Prostate gland (tissue), 2 donors: ENCODE measurements around the gene SETD6.

Experiments
- CTCF ChIP-seq, 4 experiments: fragments of 200-600 bp in 2 of 4; fragments of 450-650 bp in 2 of 4; sonication (generic) in 2 of 4; IDR thresholded peaks; 1 replicate in 3 of 4; 2 replicates in 1 of 4; pipeline ENCODE4 v1.5.1; 2016 to 2019; ENCODE audit warnings: antibody characterized with exemption in 4 of 4, mild to moderate bottlenecking in 2 of 4, moderate library complexity in 2 of 4
- POLR2A ChIP-seq: fragments of 450-650 bp; IDR thresholded peaks from one replicate; pipeline ENCODE4 v1.6.1; 2016; ENCODE audit warnings: antibody characterized with exemption, mild to moderate bottlenecking
- POLR2AphosphoS5 ChIP-seq: sonication (generic); formaldehyde crosslinking; IDR thresholded peaks from one replicate; pipeline ENCODE4 v1.6.1; 2017; ENCODE audit warnings: antibody characterized with exemption

GRCh38 chr16:58510097-58510775, 5.1 kb upstream of the SETD6 start:
- TF ChIP-seq POLR2A (no peak), POLR2AphosphoS5 (no peak), CTCF (IDR thresholded peaks at IDR 0.05) (no peak)
